Heart right ventricle (tissue), 16 donors: ENCODE results near the gene CYP51A1. TPM values are rescaled to one million over a fixed set of nuclear protein-coding genes. Genes with fewer than 3 reads are reported as not detected.

ENCODE experiments used
- ATAC-seq, 8 donors: fragments of 200-7000 bp; cut with Tn5 transposase; one replicate each; pipeline ENCODE4 v1.9.1; 2020; ENCODE audit warnings: mild to moderate bottlenecking in 8 of 8, moderate library complexity in 8 of 8, moderate number of reproducible peaks in 1 of 8
- DNase-seq, 2 donors: peaks; one replicate each; pipeline ENCODE4 v3.0.0-alpha.2; 2020
- H3K27ac ChIP-seq, 10 donors: fragments of 200-600 bp; sonication (generic) in 2 of 10; one replicate each; pipeline versions ENCODE4 v1.5.0 to v1.8.0; 2020 to 2022; ENCODE audit warnings: mild to moderate bottlenecking in 3 of 10
- H3K27me3 ChIP-seq, 7 donors: fragments of 200-600 bp; one replicate each; pipeline ENCODE4 v1.8.0; 2021 to 2022; ENCODE audit warnings: mild to moderate bottlenecking in 2 of 7
- H3K36me3 ChIP-seq, 9 donors: fragments of 200-600 bp; sonication (generic) in 1 of 9; one replicate each; pipeline versions ENCODE4 v1.5.0 to v1.8.0; 2020 to 2022; ENCODE audit warnings: mild to moderate bottlenecking in 2 of 9
- H3K4me1 ChIP-seq, 9 donors: fragments of 200-600 bp; sonication (generic) in 1 of 9; one replicate each; pipeline versions ENCODE4 v1.5.0 to v1.8.0; 2020 to 2022; ENCODE audit warnings: mild to moderate bottlenecking in 4 of 9
- H3K4me3 ChIP-seq, 10 donors: fragments of 200-600 bp; sonication (generic) in 2 of 10; one replicate each; pipeline versions ENCODE4 v1.5.0 to v1.8.0; 2020 to 2022; ENCODE audit warnings: mild to moderate bottlenecking in 7 of 10, moderate library complexity in 2 of 10
- H3K9me3 ChIP-seq, 11 donors: fragments of 200-600 bp in 10 of 11; sonication (generic) in 2 of 11; one replicate each; pipeline versions ENCODE4 v1.5.0 to v1.8.0; 2013 to 2022; ENCODE audit warnings: mild to moderate bottlenecking in 2 of 11, control low read depth in 1 of 11, moderate library complexity in 1 of 11
- WGBS, 2 donors: extraction: QIAGEN DNeasy Blood & Tissue Kit; methylation state at CpG; one replicate each; pipeline ENCODE4 v1.1.7; 2013; ENCODE audit warnings: inconsistent platforms in 1 of 2; 5-methylcytosine and 5-hydroxymethylcytosine counted together
- intact Hi-C, 10 donors: fragments of 100-400 bp; cut with DNase I; formaldehyde crosslinking; loops; one replicate each; pipeline versions ENCODE4 v1.11.1 to v1.14.2; 2022
- polyA plus RNA-seq, 2 donors: library from polyadenylated mRNA; stranded (reverse); fragments of 200-250 nt; gene quantifications; one replicate each; pipeline ENCODE4 v1.2.3, GENCODE V29; 2013
- total RNA-seq, 10 donors: library from RNA; stranded (reverse); fragmentation: NEBNext Ultra II Directional in 3 of 10; extraction: Animal tissue kit (Norgen Biotek cat#: 25700) in 3 of 10; gene quantifications; one replicate each; pipeline versions ENCODE4 v1.2.1 to v1.2.4, GENCODE V29; 2021 to 2023
- TF ChIP-seq, protein P1 (sequence below), 9 donors: fragments of 200-600 bp; sonication (generic) in 2 of 9; IDR thresholded peaks; one replicate each; pipeline versions ENCODE4 v1.5.0 to v1.8.0; 2021 to 2022; ENCODE audit warnings: antibody characterized with exemption in 9 of 9, mild to moderate bottlenecking in 5 of 9, moderate library complexity in 1 of 9
- donor health status: Arrhythmogenic right ventricular cardiomyopathy.
- donor health status: ischemic (EF 13 %, LVEDD 7.1; RV severe dilation, severe dysfunction).
- donor health status: healthy with polysubstance abuse.
- donor health status: DM: no; HTN: yes; CAD: no.
- donor health status: DM: no; HTN: no; CAD: no.
- donor health status: ischemic (EF 25% LVEDD 6.9; RV normal size, moderate dysfunction).
- donor health status: ischemic (EF 25% LVEDD 5.7; RV mildly dilated, moderate dysfunction).
- donor health status: healthy.
- donor health status: DM: yes; HTN: yes; CAD: no.
- donor health status: Ischemic cardiomyopathy.
- donor health status: ischemic (EF 35%, LVEDD 5.7; RV mildly dilated, moderate dysfunction).
- donor health status: nonischemic (EF 11% LVEDD 7.7; RV severe dilation, severe dysfunction).
- donor health status: DM: yes; HTN: yes; CAD: no.
- donor health status: PGD.
- donor health status: ischemic (EF 29% LVEDD 5.4; RV normal size, mild dysfunction).
- donor health status: nonischemic (EF 23%, LVEDD 6.1; RV moderate dilation, normal function).

CYP51A1 gene
- total and polyA plus RNA-seq, 12 donors = 5.8 to 45.5 (median 24.2) TPM

DNA sequence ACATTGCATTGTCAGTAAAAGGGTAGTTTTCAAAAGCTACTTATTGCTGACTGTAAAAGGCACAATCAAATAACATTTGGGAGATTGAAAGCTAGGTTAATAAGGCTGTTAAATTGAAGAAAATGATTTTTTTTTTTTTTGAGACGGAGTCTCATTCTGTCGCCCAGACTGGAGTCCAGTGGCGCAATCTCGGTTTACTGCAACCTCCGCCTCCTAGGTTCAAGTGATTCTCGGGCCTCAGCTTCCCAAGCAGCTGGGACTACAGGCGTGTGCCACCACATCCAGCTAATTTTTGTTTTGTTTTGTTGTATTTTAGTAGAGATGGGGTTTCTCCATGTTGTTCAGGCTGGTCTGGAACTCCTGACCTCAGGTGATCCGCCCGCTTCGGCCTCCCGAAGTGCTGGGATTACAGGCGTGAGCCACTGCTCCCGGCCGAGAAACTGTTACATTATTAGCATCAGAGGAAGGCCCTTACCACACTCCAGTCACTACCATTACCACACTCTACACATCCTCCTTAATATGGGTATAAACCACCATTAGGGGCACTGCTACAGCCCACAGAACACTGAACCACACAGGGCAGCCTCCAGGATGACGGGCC, 1.0 kb downstream of the CYP51A1 start:
- Histone ChIP-seq H3K4me3 (peak overlapping the region; percentile 77 to 99 (median 89)), H3K27ac (peak overlapping the region in 8 of 10 donors; percentile 93 to 99 (median 95)), H3K36me3 (peaks cover 0 to 32% (median 5%) of the 10 kb centered on the region in 9 donors), H3K9me3 (no peaks in the 10 kb centered on the region), H3K4me1 (peaks cover 0 to 26% (median 16%) of the 10 kb centered on the region in 9 donors), H3K27me3 (no peaks in the 10 kb centered on the region)
- TF ChIP-seq, protein P1, sequence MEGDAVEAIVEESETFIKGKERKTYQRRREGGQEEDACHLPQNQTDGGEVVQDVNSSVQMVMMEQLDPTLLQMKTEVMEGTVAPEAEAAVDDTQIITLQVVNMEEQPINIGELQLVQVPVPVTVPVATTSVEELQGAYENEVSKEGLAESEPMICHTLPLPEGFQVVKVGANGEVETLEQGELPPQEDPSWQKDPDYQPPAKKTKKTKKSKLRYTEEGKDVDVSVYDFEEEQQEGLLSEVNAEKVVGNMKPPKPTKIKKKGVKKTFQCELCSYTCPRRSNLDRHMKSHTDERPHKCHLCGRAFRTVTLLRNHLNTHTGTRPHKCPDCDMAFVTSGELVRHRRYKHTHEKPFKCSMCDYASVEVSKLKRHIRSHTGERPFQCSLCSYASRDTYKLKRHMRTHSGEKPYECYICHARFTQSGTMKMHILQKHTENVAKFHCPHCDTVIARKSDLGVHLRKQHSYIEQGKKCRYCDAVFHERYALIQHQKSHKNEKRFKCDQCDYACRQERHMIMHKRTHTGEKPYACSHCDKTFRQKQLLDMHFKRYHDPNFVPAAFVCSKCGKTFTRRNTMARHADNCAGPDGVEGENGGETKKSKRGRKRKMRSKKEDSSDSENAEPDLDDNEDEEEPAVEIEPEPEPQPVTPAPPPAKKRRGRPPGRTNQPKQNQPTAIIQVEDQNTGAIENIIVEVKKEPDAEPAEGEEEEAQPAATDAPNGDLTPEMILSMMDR (IDR thresholded peaks at IDR 0.05) = no peak
- ATAC-seq = peak in 7 of 8 donors; percentile 0 to 31 (median 2)
- intact Hi-C loops = loop anchor here in 3 of 10 donors (5.0 to 10.0 kb wide), 2 partner anchors 82 to 314 kb away; partner anchors contain the start of gene GATAD1 (in 3 of the 3)
- no peak for DNase-seq
- 41 to 47% methylated on average over 15 of the region's 15 CpGs for WGBS, 2 donors

DNA sequence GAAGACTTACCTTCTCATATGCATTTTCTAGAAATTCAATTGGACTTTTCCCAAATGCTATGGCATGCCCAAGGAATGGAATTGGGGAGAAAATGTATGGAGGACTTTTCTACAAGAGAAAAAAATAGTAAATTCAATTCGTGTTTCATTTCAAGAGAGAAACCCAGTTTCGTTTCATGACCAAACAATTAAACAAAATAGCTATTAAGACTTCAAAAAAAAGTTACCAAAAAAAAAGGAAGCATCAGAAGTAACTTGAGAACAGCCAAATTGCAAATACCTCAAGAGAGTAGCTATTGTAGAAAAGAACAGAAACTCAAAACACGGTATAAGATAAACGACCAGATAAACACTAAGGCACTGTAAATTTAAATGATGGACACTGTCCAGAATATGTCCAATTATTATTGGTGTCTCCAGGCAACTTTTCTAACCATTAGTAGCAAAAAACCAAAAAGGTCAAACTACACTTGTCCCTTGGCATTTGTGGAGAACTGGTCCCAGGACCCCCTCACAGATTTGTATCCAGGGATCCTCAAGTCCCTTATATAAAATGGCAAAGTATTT, 2.4 kb downstream of the CYP51A1 start:
- 69 to 83% methylated on average over 4 of the region's 4 CpGs for WGBS, 2 donors
- no peaks in the 10 kb centered on the region for H3K27me3 ChIP-seq
- DNase-seq = no peak
- peaks cover 0 to 44% (median 5%) of the 10 kb centered on the region in 9 donors for H3K36me3 ChIP-seq
- TF ChIP-seq, protein P1 (IDR thresholded peaks at IDR 0.05) = no peak
- intact Hi-C loops = loop anchor here in 3 of 10 donors (5.0 to 10.0 kb wide), 2 partner anchors 83 to 315 kb away; partner anchors contain the start of gene GATAD1 (in 3 of the 3)
- no peaks in the 10 kb centered on the region for H3K9me3 ChIP-seq
- no peak overlapping the region for H3K4me3 ChIP-seq
- H3K4me1 ChIP-seq = peaks cover 0 to 26% (median 16%) of the 10 kb centered on the region in 9 donors
- no peak overlapping the region for H3K27ac ChIP-seq
- no peak for ATAC-seq

DNA sequence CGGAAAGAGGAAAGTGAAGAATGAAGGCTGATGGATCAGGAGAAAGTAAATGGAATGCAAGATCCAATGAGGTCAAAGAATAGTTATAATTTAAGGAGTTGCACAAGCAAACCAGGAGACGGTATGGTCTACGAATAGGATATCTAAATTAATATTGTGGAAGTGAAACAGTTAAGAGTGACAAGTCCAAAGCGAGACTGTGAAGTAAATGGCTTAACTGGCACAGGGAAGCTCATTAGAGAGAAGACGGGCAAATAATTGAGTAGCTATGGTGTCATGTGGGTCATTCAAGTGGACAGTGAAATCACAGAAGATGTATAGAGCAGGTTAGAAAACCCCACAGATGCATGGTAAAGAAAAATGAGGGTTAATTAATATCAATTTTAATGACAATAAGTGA, 3.2 kb downstream of the CYP51A1 start:
- Histone ChIP-seq H3K4me3 (no peak overlapping the region), H3K4me1 (peaks cover 0 to 26% (median 16%) of the 10 kb centered on the region in 9 donors), H3K27me3 (no peaks in the 10 kb centered on the region), H3K36me3 (peaks cover 0 to 52% (median 5%) of the 10 kb centered on the region in 9 donors), H3K9me3 (no peaks in the 10 kb centered on the region), H3K27ac (no peak overlapping the region)
- DNase-seq = no peak
- TF ChIP-seq, protein P1 (IDR thresholded peaks at IDR 0.05) = no peak
- 91 to 93% methylated on average over 5 of the region's 5 CpGs for WGBS, 2 donors
- intact Hi-C loops = loop anchor here in 3 of 10 donors (5.0 to 10.0 kb wide), 2 partner anchors 84 to 316 kb away; partner anchors contain the start of gene GATAD1 (in 3 of the 3)
- ATAC-seq = no peak

DNA sequence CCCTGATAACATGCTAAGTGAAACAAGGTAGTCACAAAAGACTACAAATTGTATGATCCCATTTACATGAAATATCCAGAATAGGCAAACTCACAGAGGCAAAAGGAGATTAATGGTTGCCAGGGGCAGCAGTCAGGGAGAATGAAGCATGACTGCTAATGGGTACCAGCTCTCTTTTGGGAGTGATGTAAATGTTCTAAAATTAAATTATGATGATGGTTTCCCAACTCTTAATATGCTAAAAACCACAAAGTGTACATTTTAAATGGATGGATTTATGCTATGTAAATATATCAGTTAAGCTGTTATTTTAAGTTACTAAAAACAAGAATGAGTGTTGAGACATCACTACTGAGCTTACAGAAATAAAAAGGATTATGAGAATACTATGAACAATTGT, 12.6 kb downstream of the CYP51A1 start:
- Histone ChIP-seq H3K4me3 (no peak overlapping the region), H3K9me3 (peaks cover 0 to 15% (median 0%) of the 10 kb centered on the region in 11 donors), H3K27me3 (no peaks in the 10 kb centered on the region), H3K27ac (no peak overlapping the region), H3K4me1 (no peaks in the 10 kb centered on the region), H3K36me3 (peaks cover 0 to 100% (median 40%) of the 10 kb centered on the region in 9 donors)
- TF ChIP-seq, protein P1 (IDR thresholded peaks at IDR 0.05) = no peak
- ATAC-seq = no peak
- intact Hi-C loops = no loop called here
- DNase-seq = no peak
